Trophoblast cell (in vitro differentiated cells and primary cell): ENCODE results near the gene EEF1AKMT2.
A peak's percentile ranks its signal among the peaks of the same experiment; 100 is the strongest.

Experiments used
- DNase-seq, 2 donors: peaks; one replicate each; pipeline ENCODE4 v3.0.0-alpha.2; 2016
- H2AFZ ChIP-seq: 2 replicates; pipeline ENCODE4 v1.6.1; 2013; ENCODE audit warnings: low read length, moderate library complexity, mild to moderate bottlenecking; ENCODE audit not compliant: insufficient read depth, poor library complexity
- H2AK5ac ChIP-seq: 2 replicates; pipeline ENCODE4 v1.6.1; 2013; ENCODE audit warnings: mild to moderate bottlenecking, low read length
- H2BK120ac ChIP-seq: 2 replicates; pipeline ENCODE4 v1.6.1; 2013; ENCODE audit warnings: low read length, mild to moderate bottlenecking, moderate library complexity; ENCODE audit not compliant: insufficient read depth, poor library complexity
- H2BK12ac ChIP-seq: 2 replicates; pipeline ENCODE4 v1.6.1; 2013; ENCODE audit warnings: mild to moderate bottlenecking, low read length, moderate library complexity
- H2BK5ac ChIP-seq: 2 replicates; pipeline ENCODE4 v1.6.1; 2013; ENCODE audit warnings: low read length, low read depth, moderate library complexity, mild to moderate bottlenecking; ENCODE audit not compliant: poor library complexity
- H3K14ac ChIP-seq: 2 replicates; pipeline ENCODE4 v1.6.1; 2013; ENCODE audit warnings: mild to moderate bottlenecking, low read length
- H3K18ac ChIP-seq: 2 replicates; pipeline ENCODE4 v1.6.1; 2013; ENCODE audit warnings: mild to moderate bottlenecking, low read length
- H3K23ac ChIP-seq: 2 replicates; pipeline ENCODE4 v1.6.1; 2013; ENCODE audit warnings: low read length
- H3K27ac ChIP-seq: 2 replicates; pipeline ENCODE4 v1.5.1; 2013; ENCODE audit warnings: low read depth, mild to moderate bottlenecking, inconsistent platforms, low read length, moderate library complexity
- H3K27me3 ChIP-seq: 2 replicates; pipeline ENCODE4 v1.6.1; 2013; ENCODE audit warnings: inconsistent platforms, mild to moderate bottlenecking, low read length, moderate library complexity; ENCODE audit not compliant: insufficient read depth
- H3K36me3 ChIP-seq, 2 experiments: 1 replicate in 1 of 2; 2 replicates in 1 of 2; pipeline ENCODE4 v1.6.1; 2013; ENCODE audit warnings: low read length in 2 of 2, mild to moderate bottlenecking in 2 of 2, moderate library complexity in 1 of 2; ENCODE audit not compliant: insufficient read depth in 2 of 2, control insufficient read depth in 1 of 2
- H3K4ac ChIP-seq: 2 replicates; pipeline ENCODE4 v1.6.1; 2013; ENCODE audit warnings: low read depth, mild to moderate bottlenecking, low read length, moderate library complexity
- H3K4me1 ChIP-seq, 2 experiments: 1 replicate in 1 of 2; 2 replicates in 1 of 2; pipeline ENCODE4 v1.6.1; 2013; ENCODE audit warnings: low read length in 2 of 2, mild to moderate bottlenecking in 2 of 2, moderate library complexity in 1 of 2; ENCODE audit not compliant: insufficient read depth in 2 of 2, control insufficient read depth in 1 of 2
- H3K4me2 ChIP-seq: 2 replicates; pipeline ENCODE4 v1.6.1; 2013; ENCODE audit warnings: inconsistent platforms, mild to moderate bottlenecking, low read length, moderate library complexity
- H3K4me3 ChIP-seq: 2 replicates; pipeline ENCODE4 v1.5.1; 2013; ENCODE audit warnings: mild to moderate bottlenecking, low read depth, low read length, inconsistent platforms
- H3K79me1 ChIP-seq: one replicate; pipeline ENCODE4 v1.6.1; 2013; ENCODE audit warnings: low read length
- H3K79me2 ChIP-seq: 2 replicates; pipeline ENCODE4 v1.6.1; 2013; ENCODE audit warnings: low read length, mild to moderate bottlenecking; ENCODE audit not compliant: control insufficient read depth, insufficient read depth, poor library complexity
- H3K9ac ChIP-seq: 2 replicates; pipeline ENCODE4 v1.6.1; 2013; ENCODE audit warnings: mild to moderate bottlenecking, low read length
- H3K9me3 ChIP-seq: 2 replicates; pipeline ENCODE4 v1.6.1; 2013; ENCODE audit warnings: low read depth, mild to moderate bottlenecking, control low read depth, inconsistent platforms, low read length; ENCODE audit not compliant: insufficient read depth
- H4K12ac ChIP-seq: 2 replicates; pipeline ENCODE4 v1.6.1; 2013; ENCODE audit warnings: low read depth, mild to moderate bottlenecking, low read length, moderate library complexity
- H4K8ac ChIP-seq: 2 replicates; pipeline ENCODE4 v1.6.1; 2013; ENCODE audit warnings: low read depth, mild to moderate bottlenecking, low read length, moderate library complexity
- H4K91ac ChIP-seq: one replicate; pipeline ENCODE4 v1.6.1; 2013; ENCODE audit warnings: low read depth, mild to moderate bottlenecking, low read length, moderate library complexity
- WGBS: extraction: QIAGEN DNeasy Blood & Tissue Kit; methylation state at CpG from one replicate; pipeline ENCODE4 v1.1.7; 2013; ENCODE audit warnings: missing lambda C conversion rate; ENCODE audit not compliant: insufficient read length, insufficient coverage; ENCODE audit errors: extremely low coverage; 5-methylcytosine and 5-hydroxymethylcytosine counted together

The EEF1AKMT2 gene

GRCh38 chr10:124736491-124737136 lies 55.1 kb downstream of the EEF1AKMT2 start:
- Histone ChIP-seq H3K4ac (no peak overlapping the region), H2BK5ac (no peak overlapping the region), H2AFZ (no peak overlapping the region), H3K9me3 (peaks cover 5% of the 10 kb centered on the region), H3K23ac (no peak overlapping the region), H3K79me2 (peaks cover 3% of the 10 kb centered on the region), H3K14ac (no peak overlapping the region), H4K12ac (no peak overlapping the region), H4K8ac (no peak overlapping the region), H3K18ac (no peak overlapping the region), H3K9ac (no peak overlapping the region), H3K4me1 (peaks cover 15 to 16% of the 10 kb centered on the region in 2 experiments), H3K27ac (no peak overlapping the region), H3K79me1 (no peaks in the 10 kb centered on the region), H4K91ac (no peak overlapping the region), H3K4me3 (no peak overlapping the region), H3K36me3 (peaks cover 1 to 3% of the 10 kb centered on the region in 2 experiments), H2AK5ac (no peak overlapping the region), H3K27me3 (no peaks in the 10 kb centered on the region), H2BK120ac (no peak overlapping the region), H2BK12ac (no peak overlapping the region), H3K4me2 (no peak overlapping the region)
- WGBS, result no CpG with 5 or more reads among the region's 11 CpGs
- DNase-seq, result peak; percentile 77 to 78

DNA sequence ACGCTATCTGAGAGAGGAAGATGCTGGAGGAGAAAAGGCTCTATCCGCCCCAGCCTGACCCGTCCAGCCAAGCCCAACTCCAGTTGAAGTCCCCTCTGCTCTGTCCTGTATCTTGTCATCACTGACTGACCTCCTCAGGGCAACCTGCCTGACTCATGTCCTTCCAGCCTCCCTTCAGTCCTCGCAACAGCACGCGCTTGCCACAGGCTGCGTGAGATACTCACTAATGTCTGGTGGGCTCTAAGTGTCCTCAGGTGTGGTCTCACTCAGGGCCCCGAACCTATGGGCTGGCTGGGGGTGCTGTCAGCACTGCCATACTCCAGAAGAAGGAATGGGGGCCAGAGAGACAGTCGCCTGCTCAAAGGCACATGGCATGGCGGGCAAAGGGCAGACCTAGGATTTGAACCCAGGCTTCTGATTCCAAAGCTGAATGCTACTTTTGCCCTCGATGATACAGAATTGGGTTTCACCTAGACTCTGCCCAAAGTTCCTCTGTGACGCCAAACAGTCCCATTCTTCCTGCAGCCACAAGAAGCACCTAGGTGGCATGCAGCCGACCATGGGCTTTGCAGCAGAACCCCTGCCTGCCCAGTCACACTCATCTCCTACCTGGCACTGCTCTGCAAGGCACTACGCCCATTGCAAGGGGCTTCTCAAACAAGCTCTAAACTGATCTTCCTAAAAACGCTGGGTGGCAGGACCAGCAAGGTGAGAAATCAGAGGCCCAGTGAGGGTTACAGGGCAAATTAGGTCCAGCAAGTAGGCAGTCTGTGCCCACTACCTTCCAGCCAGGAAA lies 56.0 kb downstream of the EEF1AKMT2 start:
- Histone ChIP-seq H4K12ac (no peak overlapping the region), H3K27me3 (no peaks in the 10 kb centered on the region), H4K91ac (no peak overlapping the region), H2BK5ac (no peak overlapping the region), H3K4ac (no peak overlapping the region), H3K4me2 (no peak overlapping the region), H3K79me2 (peaks cover 3% of the 10 kb centered on the region), H3K9me3 (peaks cover 5% of the 10 kb centered on the region), H2BK12ac (no peak overlapping the region), H3K9ac (no peak overlapping the region), H3K79me1 (no peaks in the 10 kb centered on the region), H2BK120ac (no peak overlapping the region), H3K23ac (no peak overlapping the region), H2AFZ (no peak overlapping the region), H3K4me3 (no peak overlapping the region), H3K14ac (no peak overlapping the region), H2AK5ac (no peak overlapping the region), H3K36me3 (peaks cover 2 to 3% of the 10 kb centered on the region in 2 experiments), H3K27ac (no peak overlapping the region), H4K8ac (no peak overlapping the region), H3K18ac (no peak overlapping the region), H3K4me1 (peaks cover 15% of the 10 kb centered on the region in 2 experiments)
- no CpG with 5 or more reads among the region's 15 CpGs for WGBS
- DNase-seq, result peak in 1 of 2 donors; percentile 65

DNA sequence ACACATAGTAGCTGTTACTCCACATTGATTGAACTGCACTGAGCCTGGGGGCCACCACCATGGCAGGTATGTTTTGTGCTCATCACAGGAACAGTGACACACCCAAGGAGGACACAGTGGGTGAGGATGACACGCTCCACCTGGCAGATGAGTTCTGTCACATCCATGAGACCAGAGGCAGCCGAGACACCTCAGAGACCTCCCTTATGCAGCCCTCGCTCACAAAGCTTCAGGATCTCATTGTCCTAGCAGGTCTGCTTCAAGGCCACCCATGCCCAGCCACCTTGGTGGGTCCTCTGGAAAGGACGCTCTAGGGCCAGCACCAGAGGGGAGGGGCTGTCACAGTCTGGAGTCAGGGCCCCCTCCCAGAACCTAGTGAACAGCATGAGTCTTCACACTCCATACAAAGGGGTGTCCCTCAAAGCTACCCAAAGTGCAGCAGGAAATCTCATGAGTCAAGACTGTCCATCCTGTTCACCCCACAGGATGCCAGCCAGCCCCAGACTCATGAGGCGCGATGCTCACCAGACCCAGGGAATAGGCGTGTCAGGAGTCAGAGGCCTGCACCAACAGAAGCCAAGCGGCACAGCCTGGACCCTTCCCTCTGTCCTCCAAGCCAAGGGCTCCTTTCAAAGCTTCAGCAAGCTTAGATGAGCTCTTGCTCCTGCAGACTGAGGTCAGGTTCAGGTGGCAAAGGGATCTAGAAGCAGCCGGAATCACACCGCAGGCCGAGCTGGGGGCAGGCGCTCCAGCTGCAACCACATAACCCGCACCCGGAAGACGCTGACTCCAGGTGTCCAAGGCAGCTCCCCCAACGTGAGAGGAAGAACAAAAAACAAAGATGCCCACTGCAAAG lies 57.1 kb downstream of the EEF1AKMT2 start:
- H4K8ac ChIP-seq, result no peak overlapping the region
- H2AK5ac ChIP-seq, result no peak overlapping the region
- H3K27ac ChIP-seq, result no peak overlapping the region
- H3K4me1 ChIP-seq, result peaks cover 15 to 16% of the 10 kb centered on the region in 2 experiments
- no peak overlapping the region for H2BK120ac ChIP-seq
- H3K18ac ChIP-seq, result no peak overlapping the region
- H3K14ac ChIP-seq, result no peak overlapping the region
- H4K91ac ChIP-seq, result no peak overlapping the region
- H2AFZ ChIP-seq, result no peak overlapping the region
- no CpG with 5 or more reads among the region's 16 CpGs for WGBS
- H3K9ac ChIP-seq, result no peak overlapping the region
- no peaks in the 10 kb centered on the region for H3K79me1 ChIP-seq
- peak in 1 of 2 donors; percentile 55 for DNase-seq
- no peak overlapping the region for H2BK12ac ChIP-seq
- H3K36me3 ChIP-seq, result peaks cover 2 to 3% of the 10 kb centered on the region in 2 experiments
- H3K9me3 ChIP-seq, result peaks cover 5% of the 10 kb centered on the region
- no peak overlapping the region for H3K4me2 ChIP-seq
- H3K23ac ChIP-seq, result no peak overlapping the region
- no peak overlapping the region for H3K4ac ChIP-seq
- no peak overlapping the region for H4K12ac ChIP-seq
- H3K27me3 ChIP-seq, result no peaks in the 10 kb centered on the region
- no peak overlapping the region for H2BK5ac ChIP-seq
- peaks cover 3% of the 10 kb centered on the region for H3K79me2 ChIP-seq
- H3K4me3 ChIP-seq, result no peak overlapping the region

GRCh38 chr10:124733571-124734245 lies 58.0 kb downstream of the EEF1AKMT2 start:
- Histone ChIP-seq H2BK120ac (no peak overlapping the region), H2BK12ac (no peak overlapping the region), H3K79me2 (peaks cover 2% of the 10 kb centered on the region), H2BK5ac (no peak overlapping the region), H4K8ac (no peak overlapping the region), H4K91ac (no peak overlapping the region), H3K23ac (no peak overlapping the region), H3K36me3 (peaks cover 2 to 3% of the 10 kb centered on the region in 2 experiments), H2AFZ (no peak overlapping the region), H3K4ac (no peak overlapping the region), H3K9ac (no peak overlapping the region), H4K12ac (no peak overlapping the region), H3K9me3 (peaks cover 3% of the 10 kb centered on the region), H3K27me3 (no peaks in the 10 kb centered on the region), H3K27ac (no peak overlapping the region), H3K79me1 (no peaks in the 10 kb centered on the region), H2AK5ac (no peak overlapping the region), H3K18ac (peak overlapping the region; percentile 3), H3K4me2 (no peak overlapping the region), H3K4me3 (no peak overlapping the region), H3K4me1 (peaks cover 19 to 22% of the 10 kb centered on the region in 2 experiments), H3K14ac (no peak overlapping the region)
- WGBS, result no CpG with 5 or more reads among the region's 13 CpGs
- no peak for DNase-seq
